NT2/D1 (cell line): ENCODE measurements around the gene APOM.
A peak's percentile ranks its signal among the peaks of the same experiment; 100 is the strongest.

Experiments
- DNase-seq: peaks from one replicate; pipeline ENCODE4 v3.0.0-alpha.2; 2011; ENCODE audit warnings: low read depth, low spot score
- H3K27me3 ChIP-seq: 2 replicates; pipeline ENCODE4 v1.6.0; 2011; ENCODE audit warnings: mild to moderate bottlenecking; ENCODE audit not compliant: insufficient read length, insufficient read depth
- H3K36me3 ChIP-seq: 2 replicates; pipeline ENCODE4 v1.6.1; 2011; ENCODE audit warnings: mild to moderate bottlenecking, low read length, mixed read lengths; ENCODE audit not compliant: insufficient read depth, insufficient read length
- H3K4me1 ChIP-seq: 2 replicates; pipeline ENCODE4 v1.5.1; 2011; ENCODE audit not compliant: insufficient read depth, insufficient read length
- H3K4me3 ChIP-seq: 2 replicates; pipeline ENCODE4 v1.5.1; 2011; ENCODE audit warnings: low read depth; ENCODE audit not compliant: insufficient read length
- H3K9ac ChIP-seq: 2 replicates; pipeline ENCODE4 v1.6.0; 2011; ENCODE audit warnings: low read depth; ENCODE audit not compliant: insufficient read length
- H3K9me3 ChIP-seq: 2 replicates; pipeline ENCODE4 v1.5.1; 2011; ENCODE audit warnings: mild to moderate bottlenecking, low read length; ENCODE audit not compliant: insufficient read depth
- SUZ12 ChIP-seq: IDR thresholded peaks from 2 replicates; pipeline ENCODE4 v1.6.1; 2011; ENCODE audit not compliant: insufficient read length, insufficient read depth; ENCODE audit errors: extremely low read depth
- YY1 ChIP-seq: IDR thresholded peaks from 2 replicates; pipeline ENCODE4 v1.6.1; 2011; ENCODE audit not compliant: insufficient read length, insufficient read depth
- ZNF274 ChIP-seq: IDR thresholded peaks from 2 replicates; pipeline ENCODE4 v1.6.1; 2011; ENCODE audit warnings: mild to moderate bottlenecking, low read depth, low read length

Gene APOM

GRCh38 chr6:31666337-31666965 lies 10.8 kb downstream of the APOM start:
- Histone ChIP-seq H3K4me1 (peaks cover 5% of the 10 kb centered on the region), H3K9ac (peak overlapping the region; percentile 89), H3K27me3 (no peaks in the 10 kb centered on the region), H3K9me3 (no peaks in the 10 kb centered on the region), H3K4me3 (peak overlapping the region; percentile 93), H3K36me3 (peaks cover 74% of the 10 kb centered on the region)
- no peak for DNase-seq
- TF ChIP-seq YY1: no peak

- H3K4me3 ChIP-seq: no peak within 1 kb of the TSS
- DNase-seq: no peak
- H3K4me1 ChIP-seq: peaks cover 2% of the 10 kb centered on the region
- H3K36me3 ChIP-seq: peaks cover 72% of the 10 kb centered on the region
- H3K9me3 ChIP-seq: no peaks in the 10 kb centered on the region
- no peaks in the 10 kb centered on the region for H3K27me3 ChIP-seq
- no peak within 1 kb of the TSS for H3K9ac ChIP-seq
- TF ChIP-seq SUZ12 (no peak), ZNF274 (no peak), YY1 (no peak)
These were observed 14.0 kb downstream of the APOM start, which contains the start of gene LY6G5B for GRCh38 chr6:31669676-31670075. Gene LY6G5B, plus strand, starts transcription at chr6:31669976. Its CDS starts 975 bp downstream, at chr6:31670951.

- H3K27me3 ChIP-seq: no peaks in the 10 kb centered on the region
- H3K36me3 ChIP-seq: peaks cover 26% of the 10 kb centered on the region
- no peaks in the 10 kb centered on the region for H3K9me3 ChIP-seq
- H3K4me1 ChIP-seq: no peaks in the 10 kb centered on the region
- no peak for DNase-seq
- H3K9ac ChIP-seq: no peak overlapping the region
- H3K4me3 ChIP-seq: no peak overlapping the region
- TF ChIP-seq YY1 (no peak), ZNF274 (no peak), SUZ12 (no peak)
These were observed 20.7 kb downstream of the APOM start for GRCh38 chr6:31676322-31676903.

GRCh38 chr6:31676904-31677303 lies 21.2 kb downstream of the APOM start:
- H3K4me1 ChIP-seq: no peaks in the 10 kb centered on the region
- H3K36me3 ChIP-seq: peaks cover 21% of the 10 kb centered on the region
- TF ChIP-seq ZNF274 (no peak), YY1 (no peak), SUZ12 (no peak)
- no peaks in the 10 kb centered on the region for H3K27me3 ChIP-seq
- DNase-seq: no peak
- no peaks in the 10 kb centered on the region for H3K9me3 ChIP-seq
- H3K4me3 ChIP-seq: no peak overlapping the region
- H3K9ac ChIP-seq: no peak overlapping the region

- no peak overlapping the region for H3K9ac ChIP-seq
- no peak for DNase-seq
- TF ChIP-seq SUZ12: no peak
- no peak for TF ChIP-seq ZNF274
- TF ChIP-seq YY1: no peak
These were observed 22.3 kb downstream of the APOM start for GRCh38 chr6:31677955-31678354.

GRCh38 chr6:31680226-31681134 lies 24.8 kb downstream of the APOM start, which contains the start of gene LY6G5C:
Gene LY6G5C, minus strand, starts transcription at chr6:31681067. Its CDS starts 694 bp downstream, at chr6:31680373.
- Histone ChIP-seq H3K36me3 (peaks cover 19% of the 10 kb centered on the region), H3K9me3 (no peaks in the 10 kb centered on the region), H3K9ac (peak within 1 kb of the TSS; percentile 76), H3K27me3 (no peaks in the 10 kb centered on the region), H3K4me1 (peaks cover 2% of the 10 kb centered on the region), H3K4me3 (peak within 1 kb of the TSS; percentile 45)
- TF ChIP-seq SUZ12: no peak
- no peak for TF ChIP-seq YY1
- TF ChIP-seq ZNF274: no peak
- DNase-seq: peak; percentile 50

More at GRCh38 chr6:31677955-31678354, 22.3 kb downstream of the APOM start:
- Histone ChIP-seq H3K4me3 (no peak overlapping the region), H3K4me1 (no peaks in the 10 kb centered on the region), H3K27me3 (no peaks in the 10 kb centered on the region), H3K9me3 (no peaks in the 10 kb centered on the region), H3K36me3 (peaks cover 13% of the 10 kb centered on the region)

- H3K4me3 ChIP-seq: peak overlapping the region; percentile 45
- peak overlapping the region; percentile 76 for H3K9ac ChIP-seq
- peaks cover 24% of the 10 kb centered on the region for H3K36me3 ChIP-seq
- no peaks in the 10 kb centered on the region for H3K27me3 ChIP-seq
- TF ChIP-seq SUZ12: no peak
- no peak for TF ChIP-seq ZNF274
- TF ChIP-seq YY1: no peak
- H3K4me1 ChIP-seq: peaks cover 2% of the 10 kb centered on the region
- DNase-seq: no peak
- no peaks in the 10 kb centered on the region for H3K9me3 ChIP-seq
These were observed 25.5 kb downstream of the APOM start for GRCh38 chr6:31681135-31681671.
